AG09309 (cell line): Measurements from ENCODE around the gene CCDC86.

Experiments
- DNase-seq: peaks from one replicate; pipeline ENCODE4 v3.0.0-alpha.2; 2010; ENCODE audit warnings: low read depth
- H3K4me3 ChIP-seq: 2 replicates; pipeline ENCODE4 v1.5.1; 2011; ENCODE audit warnings: mild to moderate bottlenecking, low read depth, low read length, moderate library complexity; ENCODE audit not compliant: control insufficient read depth
- CTCF ChIP-seq: IDR thresholded peaks from 2 replicates; pipeline ENCODE4 v1.5.1; 2011; ENCODE audit warnings: mild to moderate bottlenecking, low read depth, low read length, inconsistent platforms; ENCODE audit not compliant: insufficient read depth, control insufficient read depth; ENCODE audit errors: missing control alignments

The CCDC86 gene

GRCh38 chr11:60803273-60803936 is 38.5 kb upstream of the CCDC86 start:
- no peak for TF ChIP-seq CTCF
- H3K4me3 ChIP-seq, result no peak overlapping the region
- DNase-seq, result no peak

GRCh38 chr11:60809249-60809648 is 32.7 kb upstream of the CCDC86 start:
- H3K4me3 ChIP-seq, result no peak overlapping the region
- DNase-seq, result no peak
- TF ChIP-seq CTCF, result no peak

GRCh38 chr11:60809691-60810090 is 32.2 kb upstream of the CCDC86 start:
- no peak overlapping the region for H3K4me3 ChIP-seq
- no peak for TF ChIP-seq CTCF
- DNase-seq, result no peak

GRCh38 chr11:60810151-60810550 is 31.8 kb upstream of the CCDC86 start:
- no peak overlapping the region for H3K4me3 ChIP-seq
- TF ChIP-seq CTCF, result no peak
- no peak for DNase-seq

- DNase-seq, result no peak
- TF ChIP-seq CTCF, result no peak
- no peak overlapping the region for H3K4me3 ChIP-seq
These were observed 31.3 kb upstream of the CCDC86 start for GRCh38 chr11:60810569-60810968.

GRCh38 chr11:60813324-60813723 is 28.6 kb upstream of the CCDC86 start:
- no peak overlapping the region for H3K4me3 ChIP-seq
- no peak for DNase-seq
- no peak for TF ChIP-seq CTCF
